Neural cell (in vitro differentiated cells): Measurements from ENCODE around the gene MT4.

Source experiments
- CTCF ChIP-seq: fragments of 450-650 bp; IDR thresholded peaks from 2 replicates; pipeline ENCODE4 v1.5.1; 2014; ENCODE audit warnings: antibody characterized with exemption, mild to moderate bottlenecking, moderate library complexity; ENCODE audit not compliant: poor library complexity, severe bottlenecking
- EP300 ChIP-seq: fragments of 450-650 bp; conservative IDR thresholded peaks from 2 replicates; pipeline ENCODE4 v1.6.1; 2014; ENCODE audit warnings: antibody characterized with exemption, mild to moderate bottlenecking, moderate library complexity; ENCODE audit not compliant: poor library complexity, severe bottlenecking
- EZH2 ChIP-seq: fragments of 200-600, 300-800 bp; shearing (Covaris generic), sonication (generic); IDR thresholded peaks from 2 replicates; pipeline ENCODE4 v1.6.1; 2014; ENCODE audit warnings: antibody characterized with exemption, low read length, borderline replicate concordance, mild to moderate bottlenecking; ENCODE audit not compliant: insufficient read depth, poor library complexity, severe bottlenecking
- MXI1 ChIP-seq: fragments of 450-650 bp; conservative IDR thresholded peaks from 2 replicates; pipeline ENCODE4 v1.6.1; 2014; ENCODE audit warnings: antibody characterized with exemption, mild to moderate bottlenecking; ENCODE audit not compliant: poor library complexity, severe bottlenecking
- POLR2AphosphoS5 ChIP-seq: IDR thresholded peaks from 2 replicates; pipeline ENCODE4 v1.6.1; 2012
- RAD21 ChIP-seq: fragments of 450-650 bp; conservative IDR thresholded peaks from 2 replicates; pipeline ENCODE4 v1.6.1; 2014; ENCODE audit warnings: antibody characterized with exemption, mild to moderate bottlenecking, moderate library complexity
- REST ChIP-seq: IDR thresholded peaks from 2 replicates; pipeline ENCODE4 v1.6.1; 2012; ENCODE audit warnings: borderline replicate concordance
- SMC3 ChIP-seq: fragments of 450-650 bp; conservative IDR thresholded peaks from 2 replicates; pipeline ENCODE4 v1.6.1; 2014; ENCODE audit warnings: antibody characterized with exemption, mild to moderate bottlenecking, moderate library complexity; ENCODE audit not compliant: poor library complexity
- TAF1 ChIP-seq: IDR thresholded peaks from 2 replicates; pipeline ENCODE4 v1.6.1; 2012; ENCODE audit warnings: low read depth

- TF ChIP-seq POLR2AphosphoS5 (no peak), CTCF (no peak), EZH2 (no peak), RAD21 (no peak), MXI1 (no peak), EP300 (no peak), TAF1 (no peak), SMC3 (no peak), REST (no peak)
Measured at GRCh38 chr16:56518425-56518824, 46.4 kb upstream of the MT4 start.
